HepG2 (cell line): ENCODE results near the gene SLC8A2.

Experiments used
- GABPA ChIP-seq, 2 experiments: IDR thresholded peaks; 2 replicates each; pipeline ENCODE4 v1.6.1; 2011 to 2016; ENCODE audit warnings: low read depth in 2 of 2, low read length in 1 of 2, missing biosample characterization in 1 of 2, missing genetic modification characterization in 1 of 2
- POLR2A ChIP-seq, 2 experiments: IDR thresholded peaks; 2 replicates each; pipeline ENCODE4 v1.6.1; 2011; ENCODE audit warnings: low read depth in 2 of 2, low read length in 2 of 2, mild to moderate bottlenecking in 1 of 2, moderate library complexity in 1 of 2; ENCODE audit not compliant: insufficient read depth in 1 of 2
- ZNF230 ChIP-seq: sonication (generic); formaldehyde crosslinking; IDR thresholded peaks from 2 replicates; pipeline ENCODE4 v1.4.0; 2020; ENCODE audit warnings: mild to moderate bottlenecking, missing genetic modification reagents
- ZNF292 ChIP-seq: sonication (generic); formaldehyde crosslinking; IDR thresholded peaks from 2 replicates; pipeline ENCODE4 v1.8.1; 2022; ENCODE audit warnings: mild to moderate bottlenecking, low read depth, missing genetic modification reagents, borderline replicate concordance

DNA sequence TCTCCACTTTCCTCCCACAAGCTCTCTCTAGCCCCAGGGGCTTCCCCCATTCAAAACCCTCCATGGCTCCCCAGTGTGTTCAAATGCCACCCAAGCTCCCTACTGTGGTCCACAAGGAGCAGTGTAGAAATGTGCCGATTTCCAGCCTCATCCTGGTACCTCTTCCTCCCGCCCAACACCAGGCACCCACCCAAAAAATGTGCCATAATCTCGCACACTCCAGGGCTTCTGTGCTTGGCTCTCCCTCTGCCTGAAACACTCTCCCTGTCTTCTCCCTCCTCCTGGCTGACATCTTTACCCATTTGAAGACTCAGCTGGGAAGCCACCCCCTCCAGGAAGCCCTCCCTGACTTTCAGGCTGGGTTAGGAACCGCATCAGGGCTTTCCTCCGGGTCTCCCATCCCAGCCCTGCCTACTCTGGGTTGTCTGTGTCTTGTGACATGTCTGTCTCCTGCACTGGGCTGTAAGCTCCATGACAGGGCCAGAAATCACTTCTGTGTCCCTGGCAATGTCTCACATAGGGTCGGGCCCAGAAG is 35.7 kb downstream of the SLC8A2 start:
- no peak for TF ChIP-seq GABPA (IDR thresholded peaks at IDR 0.05; ENCODE audit: low read depth, low read length)
- TF ChIP-seq GABPA (CRISPR knock-in tag; IDR thresholded peaks at IDR 0.05; ENCODE audit: low read depth) = no peak
- TF ChIP-seq ZNF292 (CRISPR knock-in tag) = no peak
- TF ChIP-seq POLR2A (IDR thresholded peaks at IDR 0.05; ENCODE audit: insufficient read depth in 1 of 2, low read depth in 2 of 2, low read length in 2 of 2) = no peak
- no peak for TF ChIP-seq ZNF230 (CRISPR knock-in tag)
